GM18861 (cell line): ENCODE measurements around the gene OPHN1.
"Not testable (repeated sequence)": the region's sequence is repeated elsewhere in the genome, so short reads cannot be mapped to it uniquely, and the experiment has no call there.

ENCODE experiments used
- ATAC-seq: cut with Tn5 transposase; IDR thresholded peaks from one replicate; pipeline ENCODE4 v1.9.1; 2021; ENCODE audit not compliant: unreplicated experiment

OPHN1 gene

DNA sequence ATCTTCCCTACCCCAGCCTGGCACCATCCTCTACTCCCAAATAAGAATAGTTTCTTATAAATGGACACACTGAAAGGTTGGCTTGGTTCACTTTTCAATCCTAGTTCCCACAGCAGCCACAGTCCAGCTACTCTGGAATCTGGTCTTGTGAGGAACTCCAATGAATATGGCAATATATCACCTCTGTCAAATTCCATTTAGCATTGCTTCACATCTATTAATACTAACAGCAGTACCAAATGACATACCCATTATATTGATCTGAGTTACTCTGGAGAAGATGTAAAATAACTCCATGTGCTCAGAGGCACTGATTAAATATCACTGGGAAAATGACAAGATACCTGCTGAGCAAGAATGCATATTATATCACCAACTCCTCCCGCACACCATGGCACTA is 8.6 kb downstream of the OPHN1 start:
- no peak for ATAC-seq

DNA sequence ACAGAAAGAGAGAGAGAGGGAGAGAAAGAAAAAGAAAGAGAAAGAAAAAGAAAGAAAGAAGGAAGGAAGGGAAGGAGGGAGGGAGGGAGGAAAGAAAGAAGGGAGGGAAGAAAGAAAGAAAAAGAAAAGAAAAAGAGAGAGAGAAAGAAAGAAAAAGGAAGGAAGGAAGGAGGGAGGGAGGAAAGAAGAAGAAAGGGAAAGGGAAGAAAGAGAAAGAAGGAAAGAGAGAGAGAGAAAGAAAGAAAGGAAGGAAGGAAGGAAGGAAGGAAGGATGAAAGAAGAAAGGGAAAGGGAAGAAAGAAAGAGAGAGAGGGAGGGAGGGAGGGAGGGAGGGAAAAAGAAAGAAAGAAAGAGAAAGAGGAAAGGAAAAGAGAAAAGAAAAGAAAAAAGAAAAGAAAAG is 10.8 kb downstream of the OPHN1 start:
- ATAC-seq: no peak

DNA sequence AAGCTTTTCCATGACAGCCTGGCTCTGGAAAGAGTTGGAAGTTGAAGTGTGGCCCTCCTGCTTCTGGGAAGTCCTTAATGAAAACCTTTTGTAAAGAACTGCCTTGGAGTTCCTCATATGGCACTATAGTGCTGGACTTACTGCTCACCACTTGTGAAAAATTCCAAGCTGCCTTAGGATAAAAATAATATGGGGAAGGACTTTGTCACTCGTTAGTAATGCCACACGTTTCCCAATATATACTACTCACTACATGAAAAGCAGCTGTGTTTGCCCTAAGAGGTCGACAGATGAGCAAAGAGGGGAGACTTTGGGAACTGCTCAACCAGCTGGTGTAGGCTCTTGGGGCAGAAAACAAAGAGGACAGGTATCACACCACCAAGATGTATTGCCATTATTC is 11.7 kb downstream of the OPHN1 start:
- ATAC-seq: no peak

DNA sequence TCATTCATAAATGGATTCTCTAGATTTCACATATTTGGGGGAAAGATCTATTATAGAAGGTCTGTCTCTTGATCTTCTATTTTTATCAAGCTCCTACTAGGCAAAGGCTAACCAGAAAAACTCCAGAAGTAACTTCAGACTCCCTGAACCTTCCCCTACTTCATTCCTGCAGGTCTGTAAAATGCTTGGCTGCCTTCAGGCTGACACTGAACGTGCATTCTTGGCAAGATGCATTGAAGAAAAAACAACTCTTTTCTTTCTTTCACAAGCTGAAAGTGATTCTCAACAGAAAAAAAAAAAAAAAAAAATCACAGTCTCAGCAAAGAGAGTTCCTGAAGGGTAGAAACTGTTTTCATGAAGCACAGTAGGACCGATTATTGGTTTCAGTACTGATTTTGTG is 12.7 kb downstream of the OPHN1 start:
- ATAC-seq: no peak

DNA sequence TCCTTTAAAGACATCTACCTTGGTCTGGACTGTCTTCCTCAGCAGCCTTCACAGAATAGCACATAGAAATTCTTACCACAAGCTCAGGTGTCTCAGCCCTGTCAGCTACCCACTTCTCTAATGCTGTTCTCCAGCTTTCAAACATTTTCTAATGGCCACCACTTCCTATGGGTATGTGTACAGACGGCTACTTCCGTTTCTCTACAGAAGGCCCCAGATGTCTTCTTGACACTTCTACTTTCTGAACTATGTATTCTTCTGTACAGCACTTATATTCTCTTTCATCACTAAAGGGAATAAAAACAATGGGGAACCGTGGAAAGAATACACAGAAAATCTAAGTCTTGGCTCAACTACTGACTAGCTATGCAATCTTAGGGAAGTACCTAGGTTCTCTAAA is 13.3 kb downstream of the OPHN1 start:
- no peak for ATAC-seq

DNA sequence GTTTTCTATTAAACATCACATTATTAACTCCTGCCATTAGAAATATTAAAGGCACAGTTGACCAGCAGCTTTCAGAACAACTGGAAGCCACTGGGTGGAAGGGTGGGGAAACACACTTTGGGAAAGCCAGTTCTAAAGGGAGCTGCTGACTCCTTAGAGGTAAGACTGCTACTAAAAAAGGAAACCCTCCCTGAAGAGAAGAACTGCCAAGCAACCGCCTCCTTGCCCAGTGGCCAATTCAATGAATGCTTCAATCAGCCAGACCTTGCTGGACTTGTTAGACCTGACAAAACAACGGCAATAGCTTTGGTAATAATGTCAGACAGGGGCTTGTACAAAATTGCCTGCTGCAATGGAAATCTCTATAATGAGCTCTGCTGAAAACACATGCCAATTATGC is 15.6 kb downstream of the OPHN1 start:
- ATAC-seq: no peak

DNA sequence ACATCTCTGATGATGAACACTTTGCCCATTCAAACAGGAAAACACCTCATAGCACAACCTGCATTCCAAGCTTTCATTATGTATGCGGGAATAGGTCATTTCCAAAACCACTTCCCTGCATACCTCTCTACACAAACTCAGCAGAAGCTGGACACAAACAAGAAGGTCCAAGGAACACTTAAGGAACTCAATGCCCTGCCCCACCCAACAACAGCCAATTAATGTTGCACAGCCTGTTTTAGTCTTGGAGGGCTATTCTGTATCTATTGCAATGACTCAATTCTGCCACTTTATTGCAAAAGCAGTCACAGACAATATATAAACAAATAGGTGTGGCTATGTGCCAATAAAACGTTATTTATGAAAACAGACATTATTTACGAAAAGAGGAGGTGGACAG is 16.7 kb downstream of the OPHN1 start:
- ATAC-seq: no peak

DNA sequence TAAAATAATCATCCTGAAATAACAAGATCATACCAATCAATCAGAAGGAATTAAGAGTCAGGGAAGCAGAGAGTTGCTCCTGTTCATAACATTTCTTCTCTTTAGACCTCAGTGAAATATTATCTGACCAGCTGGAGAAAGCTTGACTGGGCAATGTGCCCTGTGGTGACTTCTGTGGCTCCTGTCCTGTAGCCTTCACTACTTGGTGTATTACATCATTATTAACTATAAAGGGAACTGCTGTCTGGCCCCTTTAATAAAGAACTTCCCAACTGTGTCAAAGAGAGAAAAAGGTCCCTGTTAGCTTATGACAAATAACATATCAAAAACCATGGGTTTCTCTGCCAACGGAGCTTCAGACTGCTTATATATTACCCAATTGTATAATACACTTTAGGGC is 18.0 kb downstream of the OPHN1 start:
- ATAC-seq: no peak

DNA sequence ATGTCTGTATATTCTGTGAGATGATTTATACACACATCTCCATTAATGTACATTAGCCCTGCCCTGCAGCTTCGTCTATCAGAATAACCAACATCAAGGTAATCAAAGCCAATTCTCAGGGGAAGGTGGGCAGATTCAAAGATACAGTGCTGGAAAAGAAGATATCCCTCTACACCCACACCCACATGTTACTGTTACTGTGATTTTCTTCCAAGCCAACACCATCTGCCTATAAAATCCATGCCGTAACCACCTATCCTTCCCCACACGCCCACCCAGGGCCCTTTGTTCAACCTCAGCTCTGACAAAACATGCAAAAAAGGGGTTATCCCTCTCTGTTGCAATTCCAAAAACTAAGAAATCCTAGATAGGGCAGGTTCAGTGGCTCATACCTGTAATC is 20.0 kb downstream of the OPHN1 start:
- no peak for ATAC-seq

DNA sequence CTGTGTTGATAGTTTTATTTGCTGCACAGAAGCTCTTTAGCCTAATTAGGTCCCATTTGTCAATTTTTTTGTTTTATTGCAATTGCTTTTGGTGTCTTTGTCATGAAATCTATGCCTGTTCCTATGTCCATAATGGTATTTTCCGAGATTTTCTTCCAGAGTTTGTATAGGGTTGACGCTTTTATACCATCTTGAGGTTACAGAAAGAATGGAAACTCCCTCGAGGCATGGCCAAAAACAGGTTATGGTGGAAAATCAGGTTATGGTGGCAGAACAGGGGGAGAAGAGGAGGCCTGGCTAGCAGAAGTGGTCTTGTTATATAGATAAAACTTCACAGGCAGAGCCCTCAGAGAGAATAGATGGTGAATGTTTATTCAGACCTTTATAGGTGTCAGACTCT is 21.6 kb downstream of the OPHN1 start:
- ATAC-seq: no peak

DNA sequence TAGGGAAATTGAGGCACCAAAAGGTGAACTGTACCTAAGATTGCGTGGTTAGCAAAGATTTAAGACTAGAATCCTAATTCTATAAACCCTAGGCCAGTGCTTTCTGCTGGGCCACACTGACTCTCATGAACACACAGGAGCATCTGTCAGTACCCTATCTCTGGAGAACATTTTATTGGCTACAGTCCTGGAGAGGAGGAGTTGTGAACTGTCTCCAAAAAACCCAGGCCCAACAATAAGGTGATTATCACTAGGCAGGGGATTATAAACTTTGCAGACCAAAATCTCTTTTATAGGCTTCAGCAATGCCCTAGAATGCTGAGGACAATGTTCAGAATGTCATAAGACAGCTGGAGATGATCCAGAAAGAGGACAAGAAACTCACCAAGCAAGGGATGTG is 24.1 kb downstream of the OPHN1 start:
- no peak for ATAC-seq

DNA sequence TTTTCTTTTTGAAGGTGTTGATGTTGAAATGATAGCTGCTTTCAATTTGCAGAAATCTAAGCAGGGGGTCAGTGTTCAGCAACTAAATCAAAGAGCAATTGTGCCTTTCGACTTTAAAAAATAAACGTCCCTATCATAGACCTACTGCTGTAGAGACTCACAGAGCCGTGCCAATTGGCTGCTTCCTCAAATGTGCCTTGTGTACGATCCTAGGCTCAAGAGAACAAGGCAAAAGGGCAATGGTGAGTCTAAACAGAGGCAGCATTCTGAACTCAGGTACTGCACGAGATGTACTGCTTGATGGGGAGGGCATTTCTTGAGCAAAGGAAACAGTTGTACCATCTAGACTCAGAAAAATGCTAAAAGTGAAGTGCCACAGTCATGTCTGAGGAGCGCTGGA is 29.8 kb downstream of the OPHN1 start:
- no peak for ATAC-seq

DNA sequence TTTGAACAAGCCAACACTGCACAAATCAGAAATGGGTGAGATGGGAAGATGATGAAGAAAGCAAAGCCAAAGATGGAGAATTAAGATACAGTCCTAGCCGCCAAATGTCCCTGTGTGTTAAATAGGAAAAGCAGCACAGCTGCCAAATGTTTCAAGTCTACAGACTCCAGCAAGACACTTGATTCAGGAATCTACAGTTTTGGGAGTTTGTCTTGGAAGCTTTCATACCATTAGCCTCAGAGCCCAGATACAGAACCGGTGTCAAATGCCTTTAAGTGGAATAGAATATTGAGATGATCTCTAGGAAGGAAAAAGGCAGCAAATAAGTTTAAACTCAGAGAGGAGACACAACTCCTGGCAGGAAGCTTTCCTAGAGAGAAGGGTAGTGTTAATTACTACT is 30.3 kb downstream of the OPHN1 start:
- ATAC-seq: no peak

DNA sequence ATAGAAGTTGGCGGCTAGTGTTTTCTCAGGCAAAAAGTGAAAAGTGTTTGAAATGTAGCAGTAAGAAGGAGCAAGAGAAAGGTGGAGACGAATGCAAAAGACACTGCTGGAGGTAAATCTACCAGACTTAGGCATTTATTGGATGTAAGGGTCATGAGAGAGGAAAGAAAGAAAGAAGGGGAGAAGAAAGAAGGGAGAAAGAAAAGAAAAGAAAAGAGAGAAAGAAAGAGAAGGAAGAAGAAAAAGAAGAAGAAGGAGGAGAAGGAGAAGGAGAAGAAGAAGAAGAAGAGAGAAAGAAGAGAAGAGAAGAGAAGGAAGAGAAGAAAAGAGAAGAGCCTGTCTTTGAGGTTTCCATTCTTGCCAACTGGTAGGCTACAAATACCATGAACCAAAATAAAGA is 31.2 kb downstream of the OPHN1 start:
- no peak for ATAC-seq

DNA sequence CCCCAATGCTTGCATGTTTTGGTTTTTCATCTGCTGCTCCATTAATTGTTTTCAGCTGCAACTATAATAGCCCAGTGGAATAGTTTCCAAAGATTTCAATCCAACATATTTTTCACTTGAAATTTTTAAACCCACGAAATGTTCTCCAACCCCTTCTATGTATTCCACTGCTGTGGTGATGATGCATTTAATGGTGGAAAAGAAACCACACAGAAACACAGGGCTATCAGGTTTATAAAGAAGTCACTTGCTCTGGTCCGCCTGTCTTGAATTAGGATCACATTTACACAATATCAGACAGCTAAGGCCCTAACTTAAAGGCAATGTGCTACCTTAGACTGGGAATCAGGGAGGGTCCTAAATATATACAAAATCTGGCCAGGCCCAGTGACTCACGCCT is 35.0 kb downstream of the OPHN1 start:
- no peak for ATAC-seq

DNA sequence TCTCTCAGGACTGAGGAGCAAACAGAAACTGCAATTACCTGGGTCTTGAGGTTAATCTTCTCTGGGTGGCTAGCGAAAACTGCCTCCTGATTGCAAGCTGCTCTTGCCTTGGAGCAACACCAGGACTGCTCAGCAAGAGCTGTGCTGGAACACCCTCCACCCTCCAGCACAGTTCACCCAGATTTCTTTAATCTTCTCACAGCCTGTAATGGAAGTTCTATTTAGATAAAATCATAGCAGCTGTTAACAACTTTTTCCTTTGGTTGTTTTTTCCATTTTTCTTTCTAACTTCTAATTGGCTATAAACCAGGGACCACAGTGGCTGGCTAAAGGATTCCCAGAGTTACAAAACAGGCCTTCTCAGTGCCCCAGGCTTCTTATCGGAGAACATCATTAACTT is 36.3 kb downstream of the OPHN1 start:
- no peak for ATAC-seq

DNA sequence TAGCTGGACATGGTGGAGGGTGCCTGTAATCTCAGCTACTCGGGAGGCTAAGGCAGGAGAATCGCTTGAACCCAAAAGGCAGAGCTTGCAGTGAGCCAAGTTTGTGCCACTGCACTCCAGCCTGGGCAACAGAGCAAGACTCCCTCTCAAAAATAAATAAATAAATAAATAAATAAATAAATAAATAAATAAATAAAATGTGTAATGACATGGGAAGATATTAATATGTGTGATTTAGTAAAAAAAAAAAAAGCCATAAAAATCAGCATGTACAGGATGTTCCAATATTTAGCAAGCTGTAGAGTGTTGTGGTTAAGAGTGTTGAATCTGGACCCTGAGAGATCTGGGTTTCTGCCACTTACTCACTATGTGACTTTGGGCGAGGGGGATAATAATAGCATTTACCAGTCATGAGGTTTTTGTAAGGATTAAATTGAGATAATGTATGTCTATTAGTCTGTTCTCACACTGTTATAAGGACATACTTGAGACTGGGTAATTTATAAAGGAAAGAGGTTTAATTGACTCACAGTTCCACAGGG is 43.8 kb downstream of the OPHN1 start:
- not testable (repeated sequence) for ATAC-seq

DNA sequence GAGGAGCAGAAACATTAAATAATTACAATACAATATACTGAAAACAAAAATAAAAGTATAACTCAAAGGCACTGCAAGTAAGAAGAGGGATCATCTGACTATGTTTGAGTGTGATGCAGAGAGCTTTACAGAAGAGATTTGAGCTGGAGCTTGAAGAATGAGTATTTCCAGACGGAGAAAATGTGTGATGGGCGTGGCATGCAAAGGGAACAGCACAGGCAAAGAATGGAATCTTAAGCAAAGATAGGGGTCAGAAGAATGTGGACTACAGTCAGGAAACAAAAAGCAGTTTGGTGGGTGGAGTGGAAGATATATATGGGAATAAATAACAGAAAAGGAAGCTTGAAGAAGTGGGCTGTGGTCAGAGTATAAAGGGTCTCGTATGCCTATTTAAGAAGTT is 45.5 kb downstream of the OPHN1 start:
- no peak for ATAC-seq

DNA sequence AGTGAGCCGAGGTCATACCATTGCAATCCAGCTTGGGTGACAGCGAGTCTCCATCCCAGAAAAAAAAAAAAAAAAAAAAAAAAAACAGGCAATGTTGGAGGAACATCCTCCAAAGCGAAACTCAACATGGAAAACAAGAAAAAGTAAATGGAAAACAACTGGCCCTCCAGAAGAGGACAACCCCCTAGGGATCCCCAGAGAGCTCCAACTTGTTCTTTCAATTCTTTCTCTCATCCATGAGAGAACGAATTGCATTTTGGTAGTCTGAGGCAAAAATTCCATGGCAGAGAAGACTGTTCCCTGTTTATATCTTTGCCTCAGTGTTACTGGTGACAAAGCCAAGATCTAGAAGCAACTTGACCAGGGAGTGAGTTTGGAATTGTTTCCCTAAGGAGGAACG is 49.8 kb downstream of the OPHN1 start:
- no peak for ATAC-seq

DNA sequence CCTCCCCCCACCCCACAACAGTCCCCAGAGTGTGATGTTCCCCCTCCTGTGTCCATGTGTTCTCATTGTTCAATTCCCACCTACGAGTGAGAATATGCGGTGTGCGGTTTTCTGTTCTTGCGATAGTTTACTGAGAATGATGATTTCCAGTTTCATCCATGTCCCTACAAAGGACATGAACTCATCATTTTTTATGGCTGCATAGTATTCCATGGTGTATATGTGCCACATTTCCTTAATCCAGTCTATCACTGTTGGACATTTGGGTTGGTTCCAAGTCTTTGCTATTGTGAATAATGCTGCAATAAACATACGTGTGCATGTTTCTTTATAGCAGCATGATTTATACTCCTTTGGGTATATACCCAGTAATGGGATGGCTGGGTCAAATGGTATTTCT is 55.7 kb downstream of the OPHN1 start:
- ATAC-seq: not testable (repeated sequence)

DNA sequence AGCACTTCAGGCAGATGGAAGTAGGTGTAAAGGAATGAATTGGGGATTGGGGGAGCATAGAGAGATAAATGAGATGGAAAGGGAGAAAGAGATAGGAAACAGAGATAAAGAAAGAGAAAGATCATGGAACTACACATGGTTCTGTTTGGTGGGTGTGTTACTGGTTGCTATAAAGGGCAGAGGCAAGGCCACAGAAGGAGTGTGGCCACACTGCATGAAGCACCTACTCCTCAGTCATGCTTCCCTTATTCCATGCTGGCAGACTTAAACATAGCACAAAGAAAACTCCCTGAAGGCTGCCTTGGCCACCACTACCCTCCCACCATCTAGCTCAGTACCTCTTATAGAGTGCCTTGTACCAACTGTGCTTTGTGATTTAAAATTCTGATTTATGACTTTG is 56.9 kb downstream of the OPHN1 start:
- no peak for ATAC-seq

DNA sequence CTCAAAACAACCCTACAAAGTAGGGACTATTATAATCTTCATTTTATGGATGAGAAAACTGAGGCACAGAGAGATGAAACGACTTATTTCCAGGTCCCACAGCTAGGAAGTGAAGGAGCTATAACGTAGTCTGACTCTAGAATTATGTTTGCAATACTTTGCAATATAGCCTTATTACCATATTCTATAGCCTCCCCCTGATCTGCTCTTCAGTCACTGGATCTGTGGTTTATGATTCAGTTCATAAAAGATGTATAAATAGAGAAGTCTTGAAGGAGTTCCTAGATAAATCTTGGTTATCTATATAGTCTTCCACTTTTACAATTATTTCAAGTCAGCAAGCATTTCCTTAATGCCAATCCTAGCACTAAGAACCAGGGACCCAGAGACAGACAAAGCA is 57.5 kb downstream of the OPHN1 start:
- no peak for ATAC-seq

DNA sequence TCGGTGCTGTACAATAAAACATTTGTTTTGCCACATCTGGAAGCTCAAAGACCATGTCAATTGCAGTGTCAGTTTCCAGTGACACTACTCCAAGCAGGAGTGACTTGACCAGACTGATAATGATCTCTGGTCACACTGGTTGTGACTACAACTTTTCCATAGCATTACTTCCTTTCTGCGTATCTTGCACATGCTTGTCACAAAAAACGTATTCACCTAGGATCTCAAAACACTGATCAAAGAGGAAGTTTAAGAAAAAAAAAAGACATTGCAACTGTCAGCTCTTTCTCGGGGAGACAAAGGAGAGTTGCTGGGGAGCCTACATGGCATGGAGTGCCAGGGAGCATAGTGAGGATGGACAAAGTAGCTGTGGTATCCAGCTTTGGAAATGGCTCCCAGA is 60.6 kb downstream of the OPHN1 start:
- no peak for ATAC-seq

DNA sequence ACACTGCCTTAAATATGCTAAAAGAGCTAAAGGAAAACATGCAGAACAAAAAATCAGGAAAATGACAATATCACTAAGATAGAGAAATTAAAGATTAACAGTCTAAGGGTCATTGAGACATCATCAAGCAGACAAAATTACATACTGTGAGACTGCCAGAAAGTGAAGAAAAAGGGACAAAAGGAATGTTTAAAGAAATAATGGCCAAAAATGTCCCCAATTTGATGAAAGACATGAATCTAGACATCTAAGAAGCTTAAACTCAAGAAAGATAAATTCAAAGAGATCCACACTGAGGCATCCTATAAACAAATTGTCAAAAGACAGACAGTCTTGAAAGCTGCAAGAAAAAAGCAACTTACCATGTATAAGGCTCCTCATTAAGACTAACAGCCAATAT is 63.7 kb downstream of the OPHN1 start:
- ATAC-seq: no peak
